HG03064 (cell line): ENCODE results near the gene RIMOC1.
"Not testable (repeated sequence)": the region's sequence is repeated elsewhere in the genome, so short reads cannot be mapped to it uniquely, and the experiment has no call there.

Experiments
- ATAC-seq: cut with Tn5 transposase; IDR thresholded peaks from one replicate; pipeline ENCODE4 v1.9.1; 2021; ENCODE audit warnings: low read depth; ENCODE audit not compliant: unreplicated experiment

Gene RIMOC1

DNA sequence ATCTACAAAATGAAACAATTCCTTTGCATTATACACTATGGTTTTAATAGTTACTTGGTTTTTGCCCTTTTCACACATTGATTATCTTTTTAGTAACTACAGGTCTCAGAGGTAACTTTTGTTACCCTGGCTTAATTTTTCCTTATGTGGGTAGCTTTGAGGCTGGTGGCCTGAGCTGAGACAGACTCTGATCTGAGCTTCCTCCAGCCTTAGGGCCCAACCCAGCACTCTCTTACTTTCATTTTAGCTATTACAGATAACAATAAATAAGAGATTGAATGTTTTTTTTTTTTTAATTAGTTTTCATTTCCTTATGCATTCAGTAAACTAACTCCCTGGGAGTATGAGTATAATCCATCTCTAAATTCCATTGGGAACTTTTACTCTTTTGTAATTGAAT is 18.9 kb upstream of the RIMOC1 start:
- no peak for ATAC-seq

GRCh38 chr5:41891066-41891707 is 13.0 kb upstream of the RIMOC1 start:
- ATAC-seq = no peak

DNA sequence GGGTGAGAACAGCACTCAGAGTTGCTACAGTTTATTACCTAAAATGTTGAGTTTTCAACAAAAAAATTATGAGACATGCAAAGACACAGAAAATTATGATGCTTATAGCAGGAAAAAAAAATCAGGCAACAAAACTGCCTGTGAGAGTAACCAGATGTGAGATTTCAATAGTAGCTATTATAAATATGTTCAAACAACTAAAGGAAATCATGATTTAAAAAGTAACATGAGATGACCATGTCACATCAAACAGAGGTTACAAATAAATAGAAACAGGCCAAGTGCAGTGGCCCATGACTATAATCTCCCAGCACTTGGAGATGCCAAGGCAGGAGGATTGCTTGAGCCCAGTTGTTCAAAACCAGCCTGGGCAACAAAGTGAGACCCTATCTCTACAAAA is 12.1 kb upstream of the RIMOC1 start:
- ATAC-seq = no peak

- no peak for ATAC-seq
Measured at GRCh38 chr5:41893074-41893851, 10.9 kb upstream of the RIMOC1 start.

DNA sequence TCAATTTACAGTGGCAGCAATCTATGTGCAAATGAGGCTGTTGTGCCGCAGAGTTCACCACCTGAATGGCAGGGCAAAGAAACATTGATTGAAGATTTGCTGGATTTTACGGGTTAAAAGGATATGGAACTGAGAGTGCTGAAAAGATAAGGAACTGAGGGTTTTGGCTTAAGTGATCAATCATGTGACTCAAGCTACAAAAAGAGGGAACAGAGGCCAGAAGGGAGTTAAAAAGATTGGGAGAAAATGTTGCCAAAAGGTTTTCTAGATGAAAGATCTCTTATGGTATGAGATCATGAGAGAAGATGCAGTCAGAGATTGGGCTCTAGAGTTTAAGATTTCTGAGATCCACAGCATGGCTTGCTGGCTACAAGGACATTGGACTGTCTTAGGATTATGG is 7.9 kb upstream of the RIMOC1 start:
- ATAC-seq = no peak

DNA sequence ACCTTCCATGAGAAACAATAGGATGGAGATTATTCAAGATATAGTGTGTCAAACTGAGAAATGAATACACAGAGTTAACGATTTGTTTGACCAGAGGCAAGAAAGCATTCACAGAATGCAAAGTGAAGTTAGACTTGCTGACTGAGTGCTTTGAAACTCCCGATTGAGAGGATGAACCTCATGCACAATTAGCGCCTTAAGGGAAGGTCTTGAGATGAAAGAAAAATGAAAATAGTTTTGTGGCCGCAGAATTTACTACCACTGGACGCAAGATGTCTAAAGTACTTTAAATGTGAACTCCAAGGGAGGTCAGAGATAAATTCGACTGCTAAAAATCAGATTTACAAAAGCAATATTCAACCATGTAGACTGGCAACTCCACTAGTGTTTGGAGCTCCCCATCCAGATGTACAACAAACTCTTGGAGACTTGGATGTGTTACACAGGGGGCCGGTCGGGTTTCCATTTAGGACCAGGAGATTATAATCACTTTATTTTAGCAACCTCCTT is 707 bp upstream of the RIMOC1 start:
- no peak for ATAC-seq

DNA sequence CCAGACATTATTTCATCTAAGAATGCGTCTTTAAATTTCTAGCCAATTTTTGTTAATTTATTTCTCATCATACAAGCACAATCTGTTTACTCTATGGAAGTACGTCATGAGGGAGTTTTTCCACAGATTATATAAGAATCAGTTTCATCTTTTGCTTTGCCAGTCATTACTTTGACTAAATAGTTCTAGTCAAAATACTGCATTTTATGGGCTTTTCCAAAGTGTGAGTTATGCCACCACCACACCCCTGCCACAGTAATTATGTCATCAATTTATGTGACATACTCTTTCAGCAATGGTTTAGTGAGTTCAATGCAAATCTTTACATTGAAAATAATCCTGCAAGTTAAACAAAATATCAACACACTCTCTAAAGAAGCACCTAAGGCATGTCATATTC is 2.0 kb downstream of the RIMOC1 start:
- no peak for ATAC-seq

- no peak for ATAC-seq
Measured at GRCh38 chr5:41908374-41909079, 4.4 kb downstream of the RIMOC1 start.

GRCh38 chr5:41918105-41918504 is 14.0 kb downstream of the RIMOC1 start:
- no peak for ATAC-seq

DNA sequence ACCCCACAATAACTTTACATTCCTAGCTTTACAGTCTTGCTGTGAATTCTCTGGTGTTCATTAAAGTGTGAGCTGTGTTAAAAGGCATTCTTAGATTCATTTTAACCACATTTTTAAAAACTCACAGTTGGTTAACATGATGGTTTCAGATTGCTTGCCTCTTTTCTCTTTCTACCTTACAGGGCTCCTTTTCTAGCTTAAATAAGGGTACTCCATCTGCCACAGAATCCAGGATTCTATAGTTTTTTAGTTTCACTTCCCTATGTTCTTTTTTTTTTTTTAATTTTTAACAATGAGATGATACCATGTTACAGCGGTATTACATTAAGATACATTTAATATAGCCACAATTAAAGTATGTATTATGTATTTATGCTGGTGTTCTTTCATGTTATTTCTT is 17.0 kb downstream of the RIMOC1 start:
- ATAC-seq = no peak

GRCh38 chr5:41921874-41922273 is 17.7 kb downstream of the RIMOC1 start:
- no peak for ATAC-seq

GRCh38 chr5:41924526-41924871 is 20.4 kb downstream of the RIMOC1 start:
- no peak for ATAC-seq

DNA sequence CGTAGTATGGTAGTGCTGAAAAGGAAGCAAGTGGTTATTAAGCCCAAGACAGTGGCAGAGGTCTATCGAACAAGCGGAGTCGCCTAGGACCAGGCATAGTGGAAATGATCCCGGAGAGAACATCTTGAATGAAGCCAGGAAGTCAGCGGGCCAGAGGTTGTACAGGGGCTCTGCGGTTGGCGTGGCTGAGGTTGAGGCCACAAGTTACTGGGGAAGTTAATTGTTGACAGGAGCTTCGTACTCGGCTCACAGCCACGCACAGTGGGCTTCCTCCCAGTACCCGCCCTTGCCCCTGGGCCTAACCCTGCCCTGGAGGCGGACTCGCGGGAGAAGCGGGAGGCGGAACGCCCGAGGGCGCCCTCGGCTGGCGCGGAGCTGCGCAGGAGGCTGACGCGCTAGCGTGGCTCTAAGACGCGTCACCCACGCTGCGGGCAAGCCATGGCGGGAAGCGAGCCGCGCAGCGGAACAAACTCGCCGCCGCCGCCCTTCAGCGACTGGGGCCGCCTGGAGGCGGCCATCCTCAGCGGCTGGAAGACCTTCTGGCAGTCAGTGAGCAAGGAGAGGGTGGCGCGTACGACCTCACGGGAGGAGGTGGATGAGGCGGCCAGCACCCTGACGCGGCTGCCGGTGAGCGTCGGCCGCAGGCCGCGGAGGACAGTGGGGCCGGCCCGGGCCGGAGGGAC is 20.9 kb downstream of the RIMOC1 start, which contains the start of gene FBXO4:
Gene FBXO4, plus strand, starts transcription at position 410 of the 683 bp plus-strand sequence. Its CDS starts 29 bp downstream, at position 439.
- peak; percentile 94 for ATAC-seq

GRCh38 chr5:41925555-41925951 is 21.4 kb downstream of the RIMOC1 start:
- peak; percentile 33 for ATAC-seq

DNA sequence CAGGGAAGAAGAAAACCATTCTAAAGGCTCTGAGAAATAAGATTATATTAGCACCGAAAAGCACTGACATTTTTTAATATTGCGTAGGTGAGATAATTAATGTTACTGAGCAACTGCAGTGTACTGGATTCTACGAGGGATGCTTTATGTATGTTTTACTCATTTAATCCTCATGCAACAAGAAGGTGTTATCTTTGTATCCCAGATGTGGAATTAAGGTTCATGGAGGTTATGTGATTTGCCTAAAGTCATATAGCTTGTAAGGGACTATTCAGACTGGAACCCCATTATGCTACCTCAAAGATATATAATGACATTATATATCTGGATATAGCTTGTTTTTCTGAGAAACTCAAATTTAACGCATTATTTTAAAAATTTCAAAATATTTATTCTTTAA is 23.5 kb downstream of the RIMOC1 start:
- ATAC-seq = no peak

DNA sequence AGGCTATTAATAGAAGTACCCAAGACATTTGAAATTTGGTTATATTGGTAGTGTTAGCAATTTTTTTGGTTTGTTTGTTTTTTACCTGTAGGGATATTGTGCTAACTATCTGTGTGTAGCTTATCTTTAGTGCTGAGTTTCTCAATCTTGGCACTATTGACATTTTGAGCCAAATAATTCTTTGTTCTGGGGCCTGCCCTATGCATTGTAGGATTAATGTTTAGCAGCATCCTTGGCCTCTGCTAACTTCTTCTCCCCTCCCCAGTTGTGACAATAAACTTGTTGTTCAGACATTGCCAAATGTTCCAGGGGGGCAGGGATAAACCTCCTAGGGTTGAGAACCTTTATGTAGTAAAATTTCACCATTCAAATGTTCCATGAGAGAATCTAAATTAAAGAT is 24.9 kb downstream of the RIMOC1 start:
- ATAC-seq = no peak

DNA sequence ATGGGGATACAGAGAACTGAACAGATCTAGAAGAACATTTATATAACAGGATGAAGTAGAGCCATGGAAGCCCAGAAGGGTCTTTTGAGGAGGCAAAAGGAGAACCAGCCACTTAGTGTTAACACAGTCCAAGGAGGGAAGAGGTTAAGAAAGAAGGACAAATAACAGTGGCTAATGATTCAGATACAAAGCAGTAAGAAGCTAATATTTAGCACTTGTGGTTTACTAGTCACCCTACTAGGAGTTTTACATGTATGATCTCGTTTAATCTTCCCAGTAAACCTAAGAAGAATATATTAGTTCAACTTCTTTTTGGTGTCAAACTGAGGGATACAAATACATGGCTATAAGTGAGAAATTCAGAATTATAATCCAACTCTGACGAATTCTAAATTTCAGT is 28.6 kb downstream of the RIMOC1 start:
- no peak for ATAC-seq

GRCh38 chr5:41935544-41935943 is 31.4 kb downstream of the RIMOC1 start:
- ATAC-seq = no peak

- ATAC-seq = no peak
Measured at GRCh38 chr5:41940641-41941040, 36.5 kb downstream of the RIMOC1 start.

DNA sequence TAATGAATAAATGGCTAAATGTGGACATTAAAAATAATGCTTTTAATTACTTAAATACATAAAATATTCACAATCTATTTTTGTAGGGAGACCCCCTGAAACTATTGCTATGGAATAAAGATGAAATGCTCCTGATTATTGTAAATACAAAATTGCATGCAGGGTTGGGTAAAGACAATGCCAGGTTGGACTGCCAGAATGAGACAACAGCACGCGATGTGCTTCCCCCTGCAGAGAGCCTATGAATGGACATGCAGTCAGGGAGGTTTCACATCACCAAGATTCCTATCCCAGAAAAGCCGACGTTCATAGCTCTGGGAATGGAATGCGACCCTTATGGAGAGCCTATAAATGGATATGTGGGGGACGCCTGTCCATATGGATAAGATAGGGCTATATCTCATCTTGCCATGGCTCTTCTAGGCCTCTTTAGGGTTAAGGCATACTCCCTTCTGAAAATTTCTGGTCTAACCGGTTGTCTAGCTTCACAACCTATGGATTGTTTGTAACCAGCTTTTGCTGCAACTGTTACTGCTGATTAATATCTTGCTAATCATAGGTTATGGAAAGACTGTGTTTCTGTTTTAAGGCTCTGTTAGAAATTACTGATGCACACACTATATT is 41.3 kb downstream of the RIMOC1 start:
- ATAC-seq = not testable (repeated sequence)
